Left ventricle myocardium inferior (tissue), 1 donor: ENCODE measurements around the gene ATPAF2. TPM values are rescaled to one million over a fixed set of nuclear protein-coding genes. Genes with fewer than 3 reads are reported as not detected.

Source experiments
- DNase-seq: peaks from one replicate; pipeline ENCODE4 v3.0.0-alpha.2; 2020
- H3K27ac ChIP-seq: fragments of 200-600 bp; replicated peaks from 2 replicates; pipeline ENCODE4 v1.8.0; 2021
- H3K27me3 ChIP-seq: fragments of 200-600 bp; 2 replicates; pipeline ENCODE4 v1.8.0; 2021; ENCODE audit warnings: low read depth
- H3K36me3 ChIP-seq: fragments of 200-600 bp; 2 replicates; pipeline ENCODE4 v1.8.0; 2021
- H3K4me1 ChIP-seq: fragments of 200-600 bp; 2 replicates; pipeline ENCODE4 v1.8.0; 2021
- H3K4me3 ChIP-seq: fragments of 200-600 bp; 2 replicates; pipeline ENCODE4 v1.8.0; 2021; ENCODE audit warnings: mild to moderate bottlenecking, moderate library complexity
- H3K9me3 ChIP-seq: fragments of 200-600 bp; replicated peaks from 2 replicates; pipeline ENCODE4 v1.8.0; 2021
- intact Hi-C: fragments of 100-400 bp; cut with micrococcal nuclease; formaldehyde crosslinking; loops from one replicate; pipeline ENCODE4 v1.11.0; 2022
- total RNA-seq: library from RNA; stranded (reverse); fragmentation: NEBNext Ultra II Directional; extraction: Animal tissue kit (Norgen Biotek cat#: 25700); gene quantifications from one replicate; pipeline ENCODE4 v1.2.1, GENCODE V29; 2021
- TF ChIP-seq, protein P1 (sequence below): fragments of 200-600 bp; IDR thresholded peaks from 2 replicates; pipeline ENCODE4 v1.8.0; 2021; ENCODE audit warnings: antibody characterized with exemption, mild to moderate bottlenecking, borderline replicate concordance
- donor health status: DM: no; HTN: yes; CAD: no; lungs with severe emphysema.

The ATPAF2 gene
- total RNA-seq, 1 donor from 2014 or later = 37.5 TPM

DNA sequence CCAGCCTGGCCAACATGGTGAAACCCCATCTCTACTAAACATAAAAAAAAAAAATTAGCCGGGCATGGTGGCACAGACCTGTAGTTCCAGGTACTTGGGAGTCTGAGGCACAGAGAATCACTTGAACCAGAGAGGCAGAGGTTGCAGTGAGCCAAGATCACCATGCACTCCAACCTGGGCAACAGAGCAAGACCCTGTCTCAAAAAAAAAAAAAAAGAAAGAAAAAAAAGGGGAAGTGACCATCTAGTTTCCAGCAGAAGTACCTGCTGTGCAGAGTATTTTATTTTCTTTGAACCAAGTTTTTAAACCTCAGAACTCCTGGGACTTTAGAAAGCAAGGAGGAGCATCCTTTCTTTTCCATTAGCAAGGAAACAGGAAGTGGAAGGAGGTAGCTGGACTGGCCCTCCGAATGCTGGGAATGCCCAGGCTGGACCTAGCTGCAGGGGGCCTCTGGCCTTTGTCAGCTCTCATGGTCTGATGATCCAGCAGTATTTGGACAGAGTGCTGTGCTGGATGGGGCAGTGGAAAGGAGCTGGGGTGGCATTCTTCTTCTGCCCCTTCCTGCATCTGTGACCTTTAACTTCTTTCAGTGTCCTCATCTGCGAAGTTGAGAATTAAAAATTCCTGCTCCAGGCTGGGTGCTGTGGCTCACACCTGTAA, 6.9 kb upstream of the ATPAF2 start:
- no peak for DNase-seq
- intact Hi-C loops = no loop called here
- TF ChIP-seq, protein P1, sequence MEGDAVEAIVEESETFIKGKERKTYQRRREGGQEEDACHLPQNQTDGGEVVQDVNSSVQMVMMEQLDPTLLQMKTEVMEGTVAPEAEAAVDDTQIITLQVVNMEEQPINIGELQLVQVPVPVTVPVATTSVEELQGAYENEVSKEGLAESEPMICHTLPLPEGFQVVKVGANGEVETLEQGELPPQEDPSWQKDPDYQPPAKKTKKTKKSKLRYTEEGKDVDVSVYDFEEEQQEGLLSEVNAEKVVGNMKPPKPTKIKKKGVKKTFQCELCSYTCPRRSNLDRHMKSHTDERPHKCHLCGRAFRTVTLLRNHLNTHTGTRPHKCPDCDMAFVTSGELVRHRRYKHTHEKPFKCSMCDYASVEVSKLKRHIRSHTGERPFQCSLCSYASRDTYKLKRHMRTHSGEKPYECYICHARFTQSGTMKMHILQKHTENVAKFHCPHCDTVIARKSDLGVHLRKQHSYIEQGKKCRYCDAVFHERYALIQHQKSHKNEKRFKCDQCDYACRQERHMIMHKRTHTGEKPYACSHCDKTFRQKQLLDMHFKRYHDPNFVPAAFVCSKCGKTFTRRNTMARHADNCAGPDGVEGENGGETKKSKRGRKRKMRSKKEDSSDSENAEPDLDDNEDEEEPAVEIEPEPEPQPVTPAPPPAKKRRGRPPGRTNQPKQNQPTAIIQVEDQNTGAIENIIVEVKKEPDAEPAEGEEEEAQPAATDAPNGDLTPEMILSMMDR = no peak
- H3K9me3 ChIP-seq = no peaks in the 10 kb centered on the region
- no peak overlapping the region for H3K4me3 ChIP-seq
- peaks cover 31% of the 10 kb centered on the region for H3K4me1 ChIP-seq
- no peaks in the 10 kb centered on the region for H3K27me3 ChIP-seq
- H3K27ac ChIP-seq = no peak overlapping the region
- H3K36me3 ChIP-seq = peaks cover 24% of the 10 kb centered on the region

DNA sequence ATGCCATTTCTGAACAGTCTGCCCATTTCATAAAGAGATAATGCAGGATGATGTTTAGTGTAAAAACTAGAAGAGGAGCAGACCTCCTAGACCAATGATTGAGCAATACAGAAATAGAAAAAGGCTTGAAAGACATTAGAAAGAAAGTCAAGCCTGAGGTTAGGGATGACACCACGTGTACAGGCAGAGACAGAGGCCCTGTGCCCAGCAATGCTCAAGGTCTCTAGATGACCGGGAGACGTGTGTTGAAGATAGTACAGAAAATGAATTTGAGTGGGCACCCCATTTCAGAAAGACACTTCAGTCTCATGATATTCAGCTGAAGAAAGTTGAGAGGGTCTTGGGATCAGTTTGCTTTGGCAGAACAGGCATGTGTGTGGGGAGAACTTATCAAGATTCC, 5.6 kb upstream of the ATPAF2 start:
- no peaks in the 10 kb centered on the region for H3K9me3 ChIP-seq
- TF ChIP-seq, protein P1 = no peak
- intact Hi-C loops = no loop called here
- no peaks in the 10 kb centered on the region for H3K27me3 ChIP-seq
- no peak for DNase-seq
- H3K36me3 ChIP-seq = peaks cover 24% of the 10 kb centered on the region
- no peak overlapping the region for H3K4me3 ChIP-seq
- H3K27ac ChIP-seq = no peak overlapping the region
- peaks cover 43% of the 10 kb centered on the region for H3K4me1 ChIP-seq

DNA sequence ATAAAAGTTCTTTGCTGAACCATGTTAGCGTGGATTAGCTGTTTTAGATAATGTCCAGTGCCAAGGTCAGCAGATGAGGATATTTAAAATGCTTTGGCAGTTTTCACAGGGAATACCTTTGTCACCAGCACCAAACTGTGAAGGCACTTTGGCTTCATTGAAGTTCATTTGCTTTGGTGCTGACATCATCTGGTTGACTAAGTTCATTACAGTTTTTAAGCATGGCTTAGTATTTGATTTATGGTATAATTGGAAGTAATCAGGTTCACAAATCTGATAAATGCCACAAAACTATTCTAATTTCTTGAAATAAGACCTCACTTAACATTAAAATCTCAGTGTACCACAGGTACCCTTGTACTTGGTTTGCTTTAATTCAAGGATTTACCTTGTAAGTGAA, 4.5 kb upstream of the ATPAF2 start:
- H3K9me3 ChIP-seq = no peaks in the 10 kb centered on the region
- peaks cover 52% of the 10 kb centered on the region for H3K4me1 ChIP-seq
- TF ChIP-seq, protein P1 = peak; percentile 32
- H3K4me3 ChIP-seq = no peak overlapping the region
- no peak for DNase-seq
- peak overlapping the region; percentile 1 for H3K27ac ChIP-seq
- intact Hi-C loops = no loop called here
- H3K27me3 ChIP-seq = no peaks in the 10 kb centered on the region
- peaks cover 24% of the 10 kb centered on the region for H3K36me3 ChIP-seq

DNA sequence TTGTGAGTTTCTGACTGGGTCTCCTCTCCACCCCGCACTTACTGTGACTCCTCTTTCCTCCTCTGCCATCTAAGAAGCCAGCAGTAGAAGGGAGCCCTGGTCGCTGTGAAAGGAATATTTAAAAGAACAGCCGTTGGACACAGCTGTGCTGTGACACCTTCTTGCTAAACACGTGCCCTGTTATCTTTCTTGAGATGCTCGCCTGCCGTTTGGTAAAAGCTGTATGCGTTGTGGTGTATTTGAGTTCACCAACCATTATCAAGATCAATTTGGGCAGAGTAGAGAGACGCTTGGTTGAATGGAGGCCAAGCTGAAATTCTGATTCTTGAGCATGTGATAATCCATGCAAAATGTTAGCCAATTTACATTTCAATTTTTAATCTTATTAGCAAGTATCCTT, 4.0 kb upstream of the ATPAF2 start:
- Histone ChIP-seq H3K4me1 (peaks cover 57% of the 10 kb centered on the region), H3K4me3 (no peak overlapping the region), H3K27ac (peak overlapping the region; percentile 1), H3K36me3 (peaks cover 24% of the 10 kb centered on the region), H3K9me3 (no peaks in the 10 kb centered on the region), H3K27me3 (no peaks in the 10 kb centered on the region)
- TF ChIP-seq, protein P1 = no peak
- DNase-seq = no peak
- intact Hi-C loops = no loop called here

DNA sequence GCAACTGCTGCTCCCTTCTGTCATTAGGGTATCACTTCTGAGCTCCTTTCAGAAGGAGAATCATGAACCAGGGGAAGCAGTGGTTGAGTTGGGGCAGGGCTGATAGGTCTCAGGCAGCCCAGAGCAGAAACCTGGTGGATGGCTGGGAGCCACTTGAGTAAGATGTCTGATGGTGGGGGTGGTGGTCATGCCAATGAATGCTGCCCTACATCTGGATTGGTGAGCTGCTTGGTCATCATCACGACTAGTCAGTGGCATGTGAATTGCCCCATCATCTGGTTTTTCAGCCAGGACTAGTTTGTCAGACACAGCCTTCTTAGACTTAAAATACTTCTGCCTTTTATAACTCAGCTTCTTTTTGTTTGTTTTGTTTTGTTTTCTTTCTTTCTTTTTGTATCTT, 2.8 kb upstream of the ATPAF2 start:
- intact Hi-C loops = no loop called here
- no peak for DNase-seq
- no peak overlapping the region for H3K4me3 ChIP-seq
- no peak overlapping the region for H3K27ac ChIP-seq
- H3K9me3 ChIP-seq = no peaks in the 10 kb centered on the region
- TF ChIP-seq, protein P1 = no peak
- H3K4me1 ChIP-seq = peaks cover 69% of the 10 kb centered on the region
- no peaks in the 10 kb centered on the region for H3K27me3 ChIP-seq
- H3K36me3 ChIP-seq = peaks cover 15% of the 10 kb centered on the region
